NCI-H526 treated with DMSO at 0.1 percent for 48 hours (cell line): ENCODE measurements around the gene THRB.

Experiments used
- DNase-seq: peaks from one replicate; lab custom pipeline; 2025; lab: John Stamatoyannopoulos, UW

THRB gene

DNA sequence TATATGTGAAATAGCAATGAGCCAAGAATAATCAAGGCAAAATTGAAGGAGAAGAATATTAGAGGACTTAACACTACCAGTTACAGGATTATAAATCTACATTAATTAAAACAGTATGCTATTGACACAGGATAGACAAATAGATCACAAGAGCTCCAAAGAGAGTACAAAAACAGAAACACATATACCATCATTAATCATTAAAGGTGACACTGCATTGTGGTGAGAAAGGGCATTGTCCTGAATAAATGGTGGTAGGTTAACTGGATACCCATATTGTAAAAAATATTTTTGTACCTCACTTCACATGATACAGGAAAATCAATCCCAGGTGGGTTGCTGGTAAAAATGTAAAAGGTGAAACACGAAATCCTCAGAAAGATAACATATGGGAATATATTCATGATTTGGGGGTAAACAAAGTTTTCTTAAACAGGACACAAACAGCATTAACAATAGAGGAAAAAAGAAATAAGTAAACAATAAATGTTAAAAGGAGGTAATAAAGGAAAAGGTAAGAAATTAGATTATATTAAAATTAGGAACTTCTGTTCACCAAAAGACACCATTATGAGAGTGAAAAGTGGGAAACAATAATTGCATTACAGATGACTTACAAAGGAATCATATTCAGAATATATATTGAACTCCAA is 145.2 kb downstream of the THRB start:
- DNase-seq, result no peak

DNA sequence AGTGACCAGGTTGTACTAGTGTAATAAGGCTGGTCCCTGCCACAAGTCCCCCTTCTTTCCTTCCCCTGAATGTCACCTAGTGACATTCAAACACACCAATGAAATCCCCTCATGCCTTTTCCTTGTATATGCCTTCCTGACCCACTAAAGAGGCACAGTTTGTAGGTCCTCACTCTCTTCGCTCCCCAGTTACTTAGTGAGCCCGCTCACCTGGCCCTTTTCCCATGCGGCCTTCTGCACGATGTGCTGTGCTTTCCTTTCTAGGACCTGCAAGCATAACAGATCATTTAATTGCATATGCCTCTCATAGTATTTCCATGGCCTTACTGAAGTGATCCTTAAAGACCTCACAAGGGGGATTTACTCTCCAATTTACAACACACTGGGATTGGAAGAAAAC is 146.3 kb downstream of the THRB start:
- DNase-seq, result no peak

DNA sequence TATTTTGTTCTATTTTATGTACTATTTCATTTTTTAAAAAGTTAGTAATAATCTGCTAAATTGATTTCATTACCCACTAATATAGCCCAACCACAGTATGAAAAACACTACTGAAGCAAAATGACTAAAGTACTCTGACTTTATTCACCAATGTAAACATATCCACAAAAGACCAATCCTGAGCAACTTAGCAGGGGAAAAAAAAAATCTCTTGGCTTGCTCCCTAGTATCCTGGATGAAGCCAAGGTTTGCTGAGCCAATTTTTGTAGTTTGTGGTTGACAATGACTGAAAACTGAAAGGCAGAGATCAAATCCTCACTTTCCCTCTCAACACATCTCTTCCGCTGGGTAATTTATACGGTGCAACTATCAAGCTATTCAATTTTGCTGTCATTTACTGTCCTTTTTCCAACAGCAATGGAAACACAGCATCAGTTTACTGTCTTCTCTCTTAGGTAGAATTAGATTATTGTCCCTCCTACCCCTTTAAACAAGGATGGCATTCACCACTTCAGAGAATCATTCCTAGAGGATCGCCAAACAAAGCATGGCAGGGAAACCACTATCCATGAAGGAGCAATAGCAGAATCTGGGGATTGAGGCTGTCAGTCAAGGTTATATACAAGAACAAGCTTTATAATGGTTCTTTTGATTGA is 149.7 kb downstream of the THRB start:
- no peak for DNase-seq

DNA sequence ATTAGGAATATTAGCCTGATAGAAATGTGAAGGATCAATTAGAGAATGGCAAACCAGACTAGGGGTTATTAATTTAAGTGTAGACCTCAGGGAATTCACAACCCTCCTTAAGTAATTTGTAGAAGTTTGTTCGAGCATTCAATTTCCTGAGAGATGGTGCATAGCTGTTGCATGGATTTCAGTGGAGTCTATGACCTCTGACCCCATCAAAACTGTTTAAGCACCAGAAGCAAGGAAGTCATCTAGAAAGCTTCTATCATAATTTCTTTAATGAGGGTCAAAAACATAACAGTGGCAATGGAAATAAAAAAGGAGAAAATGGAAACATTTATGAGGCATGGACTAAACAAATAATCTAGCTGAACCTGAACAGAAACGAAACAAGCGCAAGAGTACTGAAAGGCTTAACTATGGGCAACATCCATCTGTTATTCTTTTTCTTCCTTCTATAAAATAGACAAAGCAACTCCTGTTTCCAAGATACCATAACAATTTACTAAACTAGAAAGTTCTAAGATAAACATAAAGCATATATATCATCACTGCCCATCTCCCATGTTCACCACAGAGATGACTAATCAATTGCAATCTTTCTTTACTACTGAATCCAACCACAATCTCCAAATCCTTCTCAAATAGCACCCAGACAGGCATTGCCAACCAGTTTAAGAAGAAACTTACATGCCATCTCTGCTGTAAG is 151.4 kb downstream of the THRB start:
- DNase-seq, result no peak

DNA sequence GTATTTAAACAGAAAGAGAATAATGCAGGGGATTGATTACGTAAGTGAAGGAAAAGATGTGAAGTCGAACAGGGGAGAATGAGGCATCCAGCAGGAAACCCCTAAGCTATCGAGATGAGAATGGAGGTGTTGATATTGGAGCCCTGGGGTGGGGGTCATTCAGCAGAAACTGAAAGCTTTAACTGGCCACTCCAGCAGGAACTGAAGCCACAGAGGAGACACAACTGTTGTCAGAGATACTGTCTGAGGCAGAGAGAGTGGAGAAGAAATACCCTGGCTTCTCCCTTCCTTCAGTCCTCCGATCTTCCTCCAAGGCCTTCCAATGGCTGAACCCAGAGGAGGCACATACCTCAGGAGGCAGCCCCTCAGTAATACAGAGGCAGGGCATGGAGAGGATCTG is 152.4 kb downstream of the THRB start:
- DNase-seq, result no peak

DNA sequence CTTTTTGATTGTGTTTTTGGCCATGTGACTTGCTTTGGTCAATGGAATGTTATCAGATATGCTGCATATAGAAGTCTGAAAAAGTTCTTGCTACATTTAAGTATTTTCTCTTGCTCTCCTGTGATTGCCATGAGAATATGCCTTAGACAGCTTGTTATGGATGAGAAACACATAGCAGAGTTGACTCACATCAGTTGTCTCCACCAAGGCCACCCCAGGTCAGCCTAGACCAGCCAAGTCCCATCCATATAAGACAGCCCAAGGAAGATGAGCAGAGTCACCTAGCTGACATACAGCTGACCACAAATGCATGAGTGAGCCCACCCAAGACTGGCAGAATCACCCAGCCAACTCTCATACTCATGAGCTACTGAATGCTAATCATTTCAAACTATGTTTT is 153.0 kb downstream of the THRB start:
- DNase-seq, result no peak

DNA sequence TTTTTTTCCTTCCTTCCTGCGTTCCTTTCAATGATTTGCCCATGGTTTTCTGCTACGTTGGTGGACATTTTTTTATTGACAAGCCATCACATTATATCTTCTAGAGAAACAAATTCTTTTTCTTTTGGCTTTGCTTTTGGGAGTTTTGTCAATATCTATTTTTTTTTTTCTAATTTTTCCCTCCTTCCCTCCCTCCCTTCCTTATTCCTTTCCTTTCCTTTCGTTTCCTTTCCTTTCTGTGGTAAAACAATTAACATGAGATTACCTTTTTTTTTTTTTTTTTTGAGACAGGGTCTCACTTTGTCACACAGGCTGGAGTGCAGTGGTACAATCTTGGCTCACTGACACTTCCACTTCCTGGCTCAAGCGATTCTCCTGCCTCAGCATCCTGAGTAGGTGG is 153.7 kb downstream of the THRB start:
- DNase-seq, result no peak

DNA sequence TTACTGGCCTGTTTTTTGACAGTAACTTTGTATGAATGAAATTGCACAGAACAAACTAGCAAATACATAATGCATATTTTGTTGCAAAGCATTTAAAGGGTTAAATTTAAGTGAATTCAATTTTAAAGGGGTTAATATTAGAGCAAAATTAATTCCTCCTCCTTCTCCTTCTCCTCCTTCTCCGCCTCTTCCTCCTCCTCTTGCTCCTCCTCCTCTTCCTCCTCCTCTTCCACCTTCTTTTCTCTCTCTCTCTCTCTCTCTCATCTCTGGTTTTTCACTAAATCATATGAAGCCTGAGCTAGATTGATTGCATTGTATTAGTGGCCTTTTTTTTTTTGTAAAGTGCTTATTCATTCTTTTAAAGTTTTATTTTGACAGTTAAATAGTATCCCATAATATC is 154.5 kb downstream of the THRB start:
- DNase-seq, result no peak

DNA sequence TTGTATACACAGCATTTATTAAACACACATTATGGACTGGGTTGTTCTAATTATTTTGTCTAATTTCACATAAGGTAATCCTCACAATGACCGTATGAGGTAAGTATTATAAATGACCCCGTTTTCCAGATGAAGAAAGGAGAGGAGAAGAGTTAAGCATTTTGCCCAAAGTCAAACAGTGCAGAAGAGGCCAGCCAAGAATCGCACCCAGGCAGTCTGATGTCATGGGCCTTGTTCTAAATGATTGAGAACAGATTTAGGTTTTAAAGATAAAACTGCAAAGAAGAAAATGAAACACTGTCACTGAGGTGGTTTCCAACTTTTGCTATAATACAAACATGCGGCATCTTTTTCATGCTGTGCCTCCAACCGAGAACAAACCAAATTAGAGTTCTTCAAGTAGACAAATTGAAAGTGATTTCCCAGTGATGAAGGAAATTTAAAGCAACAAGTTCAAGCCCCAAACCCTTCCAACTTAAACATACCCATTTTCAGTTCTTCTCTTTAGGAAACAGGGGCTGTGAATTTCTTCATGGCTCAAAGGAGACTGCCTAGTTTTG is 155.3 kb downstream of the THRB start:
- no peak for DNase-seq

DNA sequence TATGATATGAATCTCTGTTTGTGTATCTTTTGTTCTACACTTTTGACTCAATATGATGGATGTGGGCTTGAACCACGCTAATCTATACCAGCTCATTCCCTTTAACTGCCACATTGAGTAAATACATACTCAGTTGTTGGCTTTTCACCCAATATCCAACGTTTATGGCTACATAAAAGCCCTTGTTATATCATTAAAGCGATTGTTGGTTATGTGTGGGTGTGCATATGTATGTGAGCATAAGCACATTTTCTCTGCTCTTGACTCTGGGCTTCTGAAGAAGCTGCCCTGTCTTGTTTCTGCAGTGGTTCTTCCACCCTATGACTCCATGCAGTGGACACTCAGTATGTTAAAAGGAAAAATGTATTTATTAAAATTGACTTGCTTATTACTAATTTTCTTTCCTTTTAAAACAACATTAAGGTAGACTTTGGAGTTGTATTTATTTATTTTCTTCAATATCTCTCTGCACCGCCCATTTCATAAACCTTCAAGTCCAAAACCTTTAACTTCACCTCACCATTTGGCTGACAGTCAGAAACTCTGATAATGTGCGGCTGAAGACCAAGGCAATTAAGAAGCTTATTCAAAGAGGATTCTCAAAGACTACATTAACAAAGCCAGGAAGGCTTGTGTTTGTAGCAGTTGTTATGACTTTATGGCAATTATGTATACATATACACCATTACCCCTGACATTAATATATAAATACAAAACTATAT is 156.1 kb downstream of the THRB start:
- no peak for DNase-seq

DNA sequence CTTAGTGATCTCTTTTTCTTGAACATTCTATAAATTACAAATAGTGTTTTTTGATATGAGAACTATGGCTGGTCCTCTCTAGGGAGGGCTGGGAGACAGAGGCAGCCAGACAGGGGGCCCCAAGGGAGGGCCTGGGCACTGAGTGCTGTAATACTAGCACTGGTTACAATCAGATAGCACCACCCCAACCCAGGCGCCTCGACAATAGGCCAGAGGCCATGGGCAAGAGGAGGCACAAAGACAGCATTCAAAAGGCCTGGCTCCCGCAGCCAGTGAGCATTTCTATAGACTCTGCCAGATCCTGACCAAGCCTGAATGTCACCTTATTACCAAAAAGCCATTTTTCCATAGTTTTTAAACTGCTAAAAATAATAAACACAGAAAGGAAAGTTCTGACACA is 158.5 kb downstream of the THRB start:
- no peak for DNase-seq

DNA sequence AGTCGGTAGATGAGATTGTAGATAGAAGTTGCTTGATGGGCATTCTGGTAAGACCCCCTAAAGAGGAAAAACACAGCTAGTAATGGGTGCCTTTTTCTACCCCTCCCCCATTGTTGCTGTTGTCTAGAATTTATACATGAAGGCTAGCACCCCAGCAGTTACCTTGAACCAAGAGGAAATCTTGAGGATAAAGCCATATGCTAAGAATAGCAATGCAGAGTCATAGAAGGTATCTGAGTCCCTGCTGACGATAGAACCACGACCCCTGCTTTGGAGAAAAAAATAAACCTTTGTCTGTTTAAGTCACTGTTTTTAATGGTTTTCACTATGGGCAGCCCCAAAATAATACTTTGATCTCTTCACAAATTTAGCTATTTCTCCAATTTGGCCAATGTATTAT is 162.6 kb downstream of the THRB start:
- no peak for DNase-seq

DNA sequence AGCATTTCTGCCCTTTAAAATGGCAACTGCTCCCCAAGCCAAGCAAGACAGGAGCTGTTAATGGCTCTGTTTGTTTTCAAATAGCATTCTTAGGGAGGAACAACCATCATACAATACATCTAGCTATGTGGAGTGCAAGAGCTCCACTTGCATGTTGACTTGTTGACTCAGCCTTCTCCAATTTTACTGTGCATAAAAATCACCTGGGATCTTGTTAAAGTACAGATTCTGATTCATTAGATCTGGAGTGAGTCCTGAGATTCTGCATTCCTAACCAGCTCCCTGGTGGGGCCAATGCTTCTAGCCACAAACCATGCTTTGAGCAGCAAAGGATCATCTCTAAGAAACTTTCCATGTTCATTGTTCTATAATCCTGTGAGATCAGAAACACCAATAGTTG is 171.4 kb downstream of the THRB start:
- DNase-seq, result no peak

DNA sequence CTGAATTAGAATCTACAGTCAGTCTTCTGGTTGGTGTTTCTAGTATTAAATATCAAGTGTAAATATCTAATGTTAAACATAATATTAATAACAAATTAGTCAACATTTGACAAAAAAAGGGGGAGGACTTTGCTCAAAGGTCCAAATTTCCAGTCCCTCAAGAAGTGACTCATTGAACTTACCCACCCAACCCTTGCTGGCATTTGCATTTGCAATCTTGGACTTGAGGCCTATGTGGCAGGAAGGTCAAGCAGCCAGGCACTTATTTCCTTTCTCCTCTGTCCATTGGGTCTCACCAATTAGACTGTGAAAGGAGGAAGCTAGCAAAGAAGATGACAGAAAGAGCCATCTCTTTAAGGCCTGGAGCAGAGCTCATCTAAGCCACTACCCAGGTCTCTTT is 174.0 kb downstream of the THRB start:
- no peak for DNase-seq

DNA sequence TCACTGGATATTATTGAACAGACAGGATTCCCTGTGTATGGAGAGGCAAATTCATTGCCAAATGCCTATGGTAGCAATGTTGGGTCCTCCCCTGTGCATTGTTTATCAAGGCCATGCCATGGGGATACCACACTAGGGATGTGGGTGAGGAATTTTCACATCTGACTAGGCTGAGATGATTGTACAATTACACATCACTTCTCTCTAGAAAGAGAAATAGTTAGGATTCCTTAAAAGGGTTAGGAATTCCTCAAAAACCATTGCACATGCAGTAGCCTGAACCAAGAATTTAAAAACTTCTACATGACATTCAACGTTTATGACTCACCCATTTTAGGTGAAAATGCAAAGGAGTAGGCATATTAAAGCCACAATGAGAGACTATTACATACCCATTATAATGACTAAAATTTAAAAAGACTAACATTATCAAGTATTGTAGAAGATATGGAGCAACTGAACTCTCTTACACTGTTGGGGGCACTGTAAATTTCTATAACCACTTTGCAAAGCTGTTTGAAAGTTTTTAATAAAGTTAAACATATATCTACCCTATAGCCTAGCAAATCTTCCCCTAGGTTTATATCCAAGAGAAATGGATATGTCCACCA is 175.9 kb downstream of the THRB start:
- no peak for DNase-seq

DNA sequence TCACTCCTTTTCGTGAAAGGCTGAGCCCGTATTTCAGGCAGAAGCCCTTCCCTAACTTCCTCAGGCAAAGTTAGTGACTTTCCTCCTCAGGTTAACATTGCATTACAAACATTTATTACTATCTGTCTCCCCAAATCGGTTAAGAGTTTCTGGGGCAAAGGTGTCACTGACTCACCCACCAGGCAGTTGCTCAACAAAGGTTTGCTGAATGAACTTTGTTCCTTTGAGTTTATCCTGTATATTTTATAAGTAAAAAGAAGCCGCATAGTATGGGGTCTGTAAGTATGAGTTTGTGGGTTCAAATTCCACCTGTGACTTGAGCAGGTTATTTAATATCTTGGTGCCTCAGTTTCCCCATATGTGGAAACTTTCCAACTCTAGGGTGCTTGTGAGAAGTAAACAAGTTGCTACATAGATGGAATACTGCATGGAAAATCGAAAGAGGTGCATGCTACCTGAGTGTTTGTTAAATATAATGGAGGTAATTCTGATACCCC is 177.7 kb downstream of the THRB start:
- no peak for DNase-seq

DNA sequence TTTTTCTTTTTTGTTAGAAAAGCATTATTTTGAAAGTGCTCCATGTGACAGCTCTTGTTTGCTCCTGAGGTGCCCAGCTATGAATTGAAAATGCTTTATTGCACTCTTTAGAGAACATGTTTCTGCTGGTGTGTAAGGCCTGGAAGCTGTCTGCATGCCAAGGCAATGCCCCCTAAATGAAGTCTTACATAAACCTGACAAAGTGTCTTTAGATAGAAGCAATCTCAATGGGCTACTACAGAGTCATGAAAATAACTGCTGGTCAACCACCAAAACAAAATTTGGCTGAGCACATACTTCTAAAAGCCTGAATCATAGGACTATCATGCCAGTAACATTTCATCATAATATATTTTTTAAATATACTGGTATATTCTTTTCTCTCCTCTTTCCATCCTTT is 178.7 kb downstream of the THRB start:
- DNase-seq, result no peak

DNA sequence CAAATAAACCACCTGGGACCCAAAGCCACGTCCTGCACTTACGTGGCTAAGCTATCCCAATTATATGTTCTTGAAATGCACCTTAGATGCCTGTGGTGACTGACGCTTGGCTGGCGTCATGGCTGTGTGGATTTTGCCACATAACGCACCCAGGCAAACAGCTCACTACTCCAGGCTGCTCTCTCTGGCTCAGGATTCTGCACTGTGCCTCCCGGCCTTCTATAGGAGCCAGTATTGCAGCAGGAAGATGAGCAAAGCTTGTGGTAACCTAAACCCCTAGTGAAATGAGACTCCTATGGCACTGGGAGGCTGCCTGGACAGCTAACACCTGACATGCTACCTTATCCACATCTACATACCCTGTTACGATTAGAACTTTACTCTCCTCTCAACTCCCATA is 179.3 kb downstream of the THRB start:
- DNase-seq, result no peak

DNA sequence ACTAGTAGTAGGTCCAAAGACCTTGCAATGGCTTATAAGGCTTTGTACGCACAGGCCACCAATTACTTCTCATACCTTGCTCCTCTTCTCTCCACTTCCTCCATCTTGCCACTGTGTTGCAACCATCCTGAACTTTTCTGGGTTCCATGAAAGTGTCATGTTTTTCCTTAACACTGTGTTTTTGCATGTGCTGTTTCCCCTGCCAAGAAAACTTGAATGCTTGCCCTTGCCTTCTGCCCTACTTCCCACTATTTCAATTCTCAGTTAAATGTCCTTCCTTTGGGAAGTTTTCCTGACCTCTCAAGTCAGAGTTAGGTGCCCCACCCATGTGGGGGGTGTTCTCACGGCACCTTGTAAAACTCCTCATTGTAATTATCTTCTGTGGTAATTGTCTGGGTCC is 182.8 kb downstream of the THRB start:
- DNase-seq, result no peak

DNA sequence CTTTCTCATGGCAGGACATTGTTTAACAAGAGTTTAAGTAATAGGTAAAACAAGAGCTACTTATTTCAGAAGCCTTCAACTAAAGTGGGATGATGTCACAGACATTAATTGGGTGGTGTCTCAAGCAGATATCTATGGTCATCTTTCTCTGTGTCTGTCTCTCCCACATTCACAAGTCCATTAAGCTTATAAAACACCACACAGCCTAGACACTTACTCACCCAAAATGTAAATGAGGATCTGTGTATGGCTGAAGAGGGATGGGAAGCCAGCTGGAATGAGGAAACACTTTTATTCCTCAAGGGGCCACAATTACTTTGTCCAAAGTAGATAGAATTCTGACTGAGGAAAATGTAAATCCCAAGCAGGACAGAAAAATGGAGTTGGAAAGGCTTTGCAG is 183.8 kb downstream of the THRB start:
- no peak for DNase-seq

DNA sequence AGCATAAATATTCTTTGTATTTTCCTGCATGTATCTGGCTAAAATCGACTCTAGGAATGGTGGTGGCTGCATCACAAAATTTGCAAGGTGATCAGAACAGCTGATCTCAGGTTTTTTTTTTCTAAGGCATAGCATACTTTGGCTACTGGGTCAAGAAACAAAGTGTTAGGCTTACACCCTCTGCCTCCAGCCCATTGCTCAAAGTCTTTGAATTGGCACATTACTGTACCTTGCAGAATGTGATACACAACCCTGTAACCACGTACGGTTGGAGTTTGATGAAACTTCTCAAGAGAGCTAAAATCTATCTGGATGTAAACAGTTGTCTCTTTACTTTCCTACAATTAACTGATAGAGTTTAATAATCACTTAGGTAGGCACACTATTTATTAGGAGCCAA is 188.1 kb downstream of the THRB start:
- DNase-seq, result no peak
